GM19397 (cell line): Measurements from ENCODE around the gene MRPL48.

Experiments
- ATAC-seq: cut with Tn5 transposase; IDR thresholded peaks from one replicate; pipeline ENCODE4 v1.9.1; 2021; ENCODE audit warnings: mild to moderate bottlenecking, moderate library complexity; ENCODE audit not compliant: unreplicated experiment

Gene MRPL48

DNA sequence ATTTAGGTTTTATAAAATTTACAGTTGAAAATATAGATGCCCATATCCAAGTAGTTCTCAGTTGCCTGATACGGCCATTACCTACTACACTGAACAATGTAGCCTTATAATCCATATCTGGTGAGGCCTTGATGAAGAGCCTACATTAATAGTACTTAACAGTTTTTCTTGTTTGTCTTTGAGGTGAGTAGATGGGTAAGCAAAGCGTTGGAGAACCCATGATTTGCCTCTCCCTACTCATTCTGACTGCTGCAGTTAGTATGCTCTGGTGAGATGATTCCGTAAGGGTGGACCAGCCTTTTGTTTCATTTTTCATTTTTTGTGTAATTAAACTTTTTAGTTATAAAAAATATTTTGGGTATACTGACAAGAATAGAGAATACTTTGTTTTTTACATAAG, 100.6 kb downstream of the MRPL48 start:
- no peak for ATAC-seq

GRCh38 chr11:73889019-73889418, 101.3 kb downstream of the MRPL48 start:
- ATAC-seq = no peak

- no peak for ATAC-seq
Observed at GRCh38 chr11:73889536-73889935, 101.9 kb downstream of the MRPL48 start.

DNA sequence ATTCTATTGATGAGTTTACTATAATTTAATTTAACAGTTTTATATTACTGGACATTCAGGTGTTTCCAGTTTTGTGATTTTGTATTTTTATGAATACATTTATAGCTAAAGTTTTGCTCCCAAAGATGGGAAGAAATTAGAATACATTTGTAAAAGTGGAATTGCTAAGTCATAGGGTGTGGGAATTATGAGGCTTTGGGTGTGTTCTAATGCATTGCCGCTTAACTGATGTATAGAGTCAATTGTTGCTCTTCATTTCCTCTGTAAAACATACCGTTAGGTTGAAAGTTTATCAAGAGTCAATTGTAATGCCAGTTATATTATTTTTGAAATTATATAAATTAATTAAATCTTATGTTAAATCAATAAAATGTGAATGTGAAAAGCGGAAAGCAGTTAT, 105.4 kb downstream of the MRPL48 start:
- no peak for ATAC-seq

GRCh38 chr11:73894725-73895335, 107.2 kb downstream of the MRPL48 start:
- no peak for ATAC-seq

GRCh38 chr11:73902303-73902702, 114.6 kb downstream of the MRPL48 start:
- no peak for ATAC-seq

GRCh38 chr11:73907191-73907590, 119.5 kb downstream of the MRPL48 start:
- ATAC-seq = no peak

GRCh38 chr11:73912026-73912425, 124.4 kb downstream of the MRPL48 start:
- ATAC-seq = no peak

DNA sequence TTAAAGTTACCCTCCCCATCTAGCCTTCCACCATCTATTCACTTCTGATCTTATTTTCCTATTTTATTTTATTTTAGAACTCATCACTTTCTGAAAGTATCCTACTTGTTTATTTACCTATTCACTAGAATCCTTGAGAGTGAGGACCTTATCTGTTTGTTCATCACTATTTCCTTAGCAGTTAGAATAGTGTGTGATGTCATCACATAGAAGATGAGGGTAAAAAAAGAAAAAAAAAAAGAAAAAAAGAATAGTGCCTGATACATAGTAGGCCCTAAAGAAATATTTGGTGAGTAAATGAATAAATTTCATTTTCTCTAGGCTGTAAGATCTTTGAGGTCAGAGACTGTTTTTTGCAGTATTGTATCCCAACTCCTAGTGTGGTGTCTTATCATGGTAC, 125.8 kb downstream of the MRPL48 start:
- ATAC-seq = no peak

GRCh38 chr11:73914284-73914683, 126.6 kb downstream of the MRPL48 start:
- no peak for ATAC-seq
